Measurements from ENCODE around the gene CFAP90.

CFAP90 gene

GRCh38 chr5:7884491-7885267 lies 33.7 kb upstream of the CFAP90 start:
- DNase-seq (ENCODE audit: low spot score): no peak
- no peak for TF ChIP-seq CTCF (IDR thresholded peaks at IDR 0.05; ENCODE audit: borderline replicate concordance, control extremely low read depth, extremely low read depth, insufficient read depth, missing control alignments)
- in situ Hi-C loops (cut with MboI; ENCODE audit: low sequenced_read_pairs, unreplicated experiment): no loop called here

DNA sequence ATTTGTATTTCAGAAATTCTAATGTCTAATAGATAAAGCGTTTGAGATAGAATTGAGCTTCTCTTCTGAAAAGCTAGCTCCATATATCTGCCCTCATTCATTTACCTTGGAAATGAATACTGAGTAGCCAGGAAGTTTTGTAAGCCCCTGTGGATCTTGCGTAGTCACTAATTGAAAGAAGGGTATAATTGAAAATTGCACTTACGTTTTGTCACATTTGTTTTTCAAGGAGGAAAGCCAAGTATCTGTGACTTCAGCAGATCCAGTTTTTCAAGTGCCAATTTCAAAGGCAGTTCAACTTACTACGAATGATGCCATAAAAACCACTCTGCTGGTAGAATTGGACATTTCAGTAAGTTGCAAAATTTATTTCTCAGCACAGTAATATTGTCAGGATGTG lies 32.0 kb upstream of the CFAP90 start:
- DNase-seq (ENCODE audit: low spot score): no peak
- in situ Hi-C loops (cut with MboI; ENCODE audit: low sequenced_read_pairs, unreplicated experiment): no loop called here
- TF ChIP-seq CTCF (IDR thresholded peaks at IDR 0.05; ENCODE audit: borderline replicate concordance, control extremely low read depth, extremely low read depth, insufficient read depth, missing control alignments): no peak

GRCh38 chr5:7881816-7882215 lies 30.9 kb upstream of the CFAP90 start:
- in situ Hi-C loops (cut with MboI; ENCODE audit: low sequenced_read_pairs, unreplicated experiment): no loop called here
- no peak for TF ChIP-seq CTCF (IDR thresholded peaks at IDR 0.05; ENCODE audit: borderline replicate concordance, control extremely low read depth, extremely low read depth, insufficient read depth, missing control alignments)
- DNase-seq (ENCODE audit: low spot score): no peak

DNA sequence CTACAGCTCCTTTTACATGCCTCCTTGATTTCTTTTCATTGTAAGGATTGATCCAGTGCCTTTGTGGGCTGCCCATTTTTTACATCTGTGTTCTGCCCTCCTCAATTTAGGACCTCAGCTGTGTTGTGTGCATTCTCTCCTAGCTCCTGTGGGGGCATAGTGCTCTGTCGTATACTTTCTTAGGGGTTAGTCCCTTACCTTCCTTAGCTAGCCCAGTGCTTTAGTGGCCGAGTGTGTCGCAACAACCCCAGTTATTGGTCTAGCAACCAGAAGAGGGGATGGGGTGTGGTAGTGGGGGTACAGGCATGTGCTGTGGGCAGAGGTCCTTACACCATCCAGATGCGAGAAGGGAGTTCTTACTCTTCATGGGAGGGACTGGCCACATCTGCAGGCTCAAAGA lies 30.2 kb upstream of the CFAP90 start:
- no peak for DNase-seq (ENCODE audit: low spot score)
- in situ Hi-C loops (cut with MboI; ENCODE audit: low sequenced_read_pairs, unreplicated experiment): no loop called here
- no peak for TF ChIP-seq CTCF (IDR thresholded peaks at IDR 0.05; ENCODE audit: borderline replicate concordance, control extremely low read depth, extremely low read depth, insufficient read depth, missing control alignments)

GRCh38 chr5:7878381-7878873 lies 27.5 kb upstream of the CFAP90 start:
- in situ Hi-C loops (cut with MboI; ENCODE audit: low sequenced_read_pairs, unreplicated experiment): no loop called here
- DNase-seq (ENCODE audit: low spot score): peak; percentile 71
- no peak for TF ChIP-seq CTCF (IDR thresholded peaks at IDR 0.05; ENCODE audit: borderline replicate concordance, control extremely low read depth, extremely low read depth, insufficient read depth, missing control alignments)

DNA sequence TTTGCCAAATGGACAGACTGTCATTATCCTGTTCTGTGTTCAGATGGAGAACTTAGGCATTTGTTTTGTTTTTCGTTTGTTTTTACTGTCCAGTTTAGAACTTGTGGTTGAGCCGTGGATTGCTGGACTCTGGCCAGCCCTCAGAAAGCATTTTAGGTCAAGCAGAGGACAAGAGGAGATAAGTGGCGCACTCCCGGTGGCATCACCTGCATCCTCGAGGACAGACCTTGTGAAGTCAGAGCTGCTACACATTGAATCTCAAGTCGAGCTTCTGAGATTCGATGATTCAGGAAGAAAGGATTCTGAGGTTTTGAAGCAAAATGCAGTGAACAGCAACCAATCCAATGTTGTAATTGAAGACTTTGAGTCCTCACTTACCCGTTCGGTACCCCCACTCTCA lies 26.9 kb upstream of the CFAP90 start:
- in situ Hi-C loops (cut with MboI; ENCODE audit: low sequenced_read_pairs, unreplicated experiment): no loop called here
- DNase-seq (ENCODE audit: low spot score): no peak
- no peak for TF ChIP-seq CTCF (IDR thresholded peaks at IDR 0.05; ENCODE audit: borderline replicate concordance, control extremely low read depth, extremely low read depth, insufficient read depth, missing control alignments)

Measured in GM13976 (cell line).